Inferior parietal cortex (tissue), 1 donor: ENCODE data around the gene RNF182.
"Not testable (repeated sequence)": the region's sequence is repeated elsewhere in the genome, so short reads cannot be mapped to it uniquely, and the experiment has no call there.

ENCODE experiments used
- DNase-seq: peaks from one replicate; pipeline ENCODE4 v3.0.0-alpha.2; 2016; ENCODE audit errors: extremely low spot score

The RNF182 gene

DNA sequence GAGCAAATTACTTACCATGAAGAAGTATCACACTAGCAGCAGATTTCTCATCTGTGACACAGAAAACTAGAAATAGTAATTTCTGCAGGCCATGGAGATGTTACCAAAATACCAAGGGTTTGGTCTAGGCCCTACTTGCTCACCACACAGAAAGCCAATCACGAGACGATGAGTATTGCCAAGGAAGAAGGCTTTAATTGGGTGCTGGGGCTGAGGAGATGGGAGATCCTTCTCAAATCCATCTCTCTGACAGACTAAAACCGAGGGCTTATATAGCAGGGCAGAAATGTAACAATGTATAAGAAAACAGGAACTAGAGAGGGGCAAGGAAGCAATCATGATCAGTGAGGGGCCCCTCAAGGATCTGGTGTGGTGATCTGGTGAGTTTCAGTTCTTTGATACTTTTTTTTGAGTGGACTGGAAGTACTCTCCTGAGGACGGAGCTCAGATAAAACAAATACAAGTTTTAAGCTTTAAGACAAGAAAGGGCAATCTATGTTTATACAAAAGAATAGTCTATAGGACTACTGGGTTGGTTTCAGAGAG lies 40.9 kb downstream of the RNF182 start:
- no peak for DNase-seq

DNA sequence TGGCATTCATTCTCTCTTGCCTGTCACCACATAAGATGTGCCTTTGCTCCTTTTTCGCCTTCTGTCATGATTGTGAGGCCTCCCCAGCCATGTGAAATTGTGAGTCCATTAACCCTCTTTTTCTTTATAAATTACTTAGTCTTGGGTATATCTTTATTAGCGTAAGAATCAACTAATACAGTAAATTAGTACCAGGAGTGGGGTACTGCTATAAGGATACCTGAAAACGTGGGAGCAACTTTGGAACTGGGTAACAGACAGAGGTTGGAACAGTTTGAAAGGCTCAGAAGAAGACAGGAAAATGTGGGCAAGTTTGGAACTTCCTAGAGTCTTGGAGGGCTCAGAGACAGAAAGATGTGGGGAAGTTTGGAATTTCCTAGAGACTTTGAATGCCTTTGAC lies 46.6 kb downstream of the RNF182 start:
- no peak for DNase-seq

DNA sequence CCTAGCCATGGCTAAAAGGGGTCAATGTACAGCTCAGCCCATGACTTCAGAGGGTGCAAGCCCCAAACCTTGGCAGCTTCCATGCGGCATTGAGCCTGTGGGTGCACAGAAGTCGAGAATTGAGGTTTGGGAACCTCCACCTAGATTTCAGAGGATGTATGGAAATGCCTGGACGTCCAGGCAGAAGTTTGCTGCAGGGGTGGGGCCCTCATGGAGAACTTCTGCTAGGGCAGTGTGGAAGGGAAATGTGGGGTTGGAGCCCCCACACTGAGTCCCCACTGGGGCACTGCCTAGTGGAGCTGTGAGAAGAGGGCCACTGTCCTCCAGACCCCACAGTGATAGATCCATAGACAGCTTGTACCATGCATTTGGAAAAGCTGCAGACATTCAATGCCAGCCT lies 47.9 kb downstream of the RNF182 start:
- not testable (repeated sequence) for DNase-seq

DNA sequence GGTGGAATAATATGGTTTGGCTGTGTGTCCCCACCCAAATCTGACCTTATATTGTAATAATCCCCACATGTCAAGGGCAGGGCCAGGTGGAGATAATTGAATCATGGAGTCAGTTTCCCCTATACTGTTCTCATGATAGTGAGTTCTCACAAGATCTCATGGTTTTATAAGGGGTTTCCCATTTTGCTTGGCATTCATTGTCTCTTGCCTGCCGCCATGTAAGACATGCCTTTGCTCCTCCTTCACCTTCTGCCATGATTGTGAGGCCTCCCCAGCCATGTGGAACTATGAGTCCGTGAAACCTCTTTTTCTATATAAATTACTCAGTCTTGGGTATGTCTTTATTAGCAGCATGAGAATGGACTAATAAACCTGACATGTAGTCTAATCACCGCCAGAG lies 48.7 kb downstream of the RNF182 start:
- DNase-seq = not testable (repeated sequence)

DNA sequence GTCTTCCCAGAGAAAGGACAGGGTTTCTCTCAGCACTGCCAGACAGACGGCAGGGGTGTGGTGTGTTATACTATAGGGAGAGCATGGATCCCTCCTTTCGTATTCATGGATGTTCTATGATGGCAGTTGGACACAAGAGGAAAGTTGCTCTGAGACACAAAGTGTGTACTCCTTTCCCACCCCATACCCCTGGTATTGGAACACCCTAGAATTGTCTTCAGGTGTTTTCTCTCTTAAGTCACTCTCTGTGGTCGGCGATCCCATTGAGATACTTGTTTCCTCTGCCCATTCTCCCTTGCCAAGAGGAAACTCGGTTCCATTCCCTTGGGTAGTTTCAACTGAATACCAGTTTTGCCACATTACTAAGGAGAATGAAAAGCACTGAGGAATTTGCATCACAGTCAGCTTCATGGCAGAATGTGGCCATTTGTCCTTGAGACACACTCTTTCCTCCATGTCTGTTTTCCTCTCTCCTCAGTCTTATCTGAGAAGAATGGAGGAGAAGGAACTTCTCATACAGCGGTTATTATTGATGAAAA lies 53.4 kb downstream of the RNF182 start:
- DNase-seq = no peak

DNA sequence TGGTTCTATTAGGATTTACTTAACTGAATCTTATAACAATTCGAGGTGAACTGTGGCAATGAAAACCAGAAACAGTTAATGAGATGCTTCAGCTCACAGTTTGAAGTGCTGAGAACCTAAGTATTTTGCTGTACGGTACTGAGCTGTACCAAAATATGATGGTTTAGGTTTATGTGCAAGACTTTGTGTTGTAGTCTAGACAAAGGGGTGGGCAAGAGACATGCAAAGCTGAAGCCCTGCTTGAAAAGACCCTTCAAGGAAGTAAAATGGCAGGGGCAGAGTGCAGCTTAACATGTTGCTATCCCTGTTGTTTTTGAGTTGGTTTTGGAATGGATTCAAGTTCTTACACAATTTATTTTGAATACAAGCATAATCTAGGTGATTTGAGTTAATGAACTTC lies 54.0 kb downstream of the RNF182 start:
- no peak for DNase-seq

DNA sequence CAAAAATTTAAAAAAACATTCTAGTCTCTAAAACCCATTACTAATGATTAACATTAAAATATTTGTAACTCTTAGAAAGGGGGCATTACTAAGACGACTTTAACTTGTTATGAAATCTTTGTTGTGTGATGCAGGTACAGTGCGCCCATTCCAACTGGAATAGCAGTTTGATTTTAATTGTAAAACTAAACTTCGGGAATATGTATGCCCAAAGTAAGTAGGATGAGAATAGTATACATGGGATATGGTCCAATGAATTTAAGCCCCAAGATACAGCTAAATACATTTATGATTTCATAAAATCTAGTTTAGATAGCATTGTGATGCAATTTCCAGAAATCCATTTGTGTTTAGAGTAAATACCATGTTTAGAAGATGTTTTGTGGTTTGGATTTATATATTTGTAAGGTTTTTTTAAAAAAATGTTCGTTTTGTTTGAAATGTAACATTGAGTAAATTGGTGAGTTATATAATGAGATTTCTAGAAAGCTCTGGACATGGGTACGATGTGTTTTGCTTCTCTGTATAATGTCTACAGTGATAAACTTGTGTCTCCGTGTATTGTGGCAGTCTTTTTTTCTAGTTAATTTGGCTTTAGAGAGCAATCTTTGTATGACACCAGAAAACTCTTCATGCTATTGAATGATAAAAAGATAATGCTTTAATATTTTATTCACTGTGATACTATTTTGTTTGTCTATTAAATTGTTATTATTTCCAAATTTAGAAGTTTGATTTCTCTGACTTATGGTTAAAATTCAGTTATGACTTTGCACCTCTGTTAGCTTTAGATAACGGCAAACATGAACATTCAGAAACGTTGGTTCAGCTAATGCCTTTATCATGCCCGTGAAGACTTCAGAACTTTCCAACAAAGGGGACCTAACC lies 54.8 kb downstream of the RNF182 start:
- DNase-seq = no peak

DNA sequence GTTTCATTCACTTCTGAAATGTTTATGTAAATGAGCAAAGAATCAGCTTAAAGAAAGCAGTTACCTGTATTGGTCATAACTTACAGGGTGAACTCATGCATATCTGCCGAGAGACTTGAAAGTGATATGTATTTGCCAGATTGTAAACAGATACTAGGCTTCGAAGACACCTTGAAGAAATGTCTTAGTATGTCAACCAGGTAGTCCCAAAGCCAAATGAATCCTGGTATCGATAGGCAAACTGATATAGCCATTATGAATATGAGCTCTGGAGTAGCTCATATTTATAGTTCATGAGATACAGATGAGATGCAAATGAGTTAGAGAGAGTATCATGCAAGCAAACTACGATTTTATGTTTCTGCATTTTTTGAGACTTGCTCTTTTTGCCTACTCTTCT lies 55.8 kb downstream of the RNF182 start:
- no peak for DNase-seq

DNA sequence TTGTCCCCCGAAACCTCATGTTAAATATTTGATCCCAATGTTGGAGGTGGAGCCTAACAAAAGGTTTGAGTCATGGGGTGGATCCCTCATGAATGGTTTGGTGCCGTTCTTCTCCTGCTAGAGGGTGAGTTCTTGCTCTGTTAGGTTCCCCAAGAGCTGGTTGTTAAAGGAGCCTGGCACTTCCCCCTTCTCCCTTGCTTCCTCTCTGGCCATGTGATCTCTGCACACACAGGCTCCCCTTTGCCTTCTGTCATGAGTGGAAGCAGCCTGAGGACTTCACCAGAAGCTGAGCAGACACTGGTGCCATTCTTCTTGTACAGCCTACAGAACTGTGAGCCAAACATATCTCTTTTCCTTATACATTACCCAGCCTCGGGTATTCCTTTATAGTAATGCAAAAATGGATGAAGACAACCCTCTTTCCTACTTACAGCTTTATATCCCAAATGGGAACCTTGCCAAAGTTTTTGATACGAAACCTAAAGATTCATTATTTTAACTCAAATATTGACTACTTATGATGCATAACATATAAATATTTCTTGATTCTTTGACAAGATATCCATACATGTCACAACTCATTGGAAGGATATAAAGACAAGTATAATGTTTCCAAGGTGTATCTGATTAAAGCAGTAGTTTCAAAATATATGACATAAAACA lies 61.0 kb downstream of the RNF182 start:
- DNase-seq = no peak

DNA sequence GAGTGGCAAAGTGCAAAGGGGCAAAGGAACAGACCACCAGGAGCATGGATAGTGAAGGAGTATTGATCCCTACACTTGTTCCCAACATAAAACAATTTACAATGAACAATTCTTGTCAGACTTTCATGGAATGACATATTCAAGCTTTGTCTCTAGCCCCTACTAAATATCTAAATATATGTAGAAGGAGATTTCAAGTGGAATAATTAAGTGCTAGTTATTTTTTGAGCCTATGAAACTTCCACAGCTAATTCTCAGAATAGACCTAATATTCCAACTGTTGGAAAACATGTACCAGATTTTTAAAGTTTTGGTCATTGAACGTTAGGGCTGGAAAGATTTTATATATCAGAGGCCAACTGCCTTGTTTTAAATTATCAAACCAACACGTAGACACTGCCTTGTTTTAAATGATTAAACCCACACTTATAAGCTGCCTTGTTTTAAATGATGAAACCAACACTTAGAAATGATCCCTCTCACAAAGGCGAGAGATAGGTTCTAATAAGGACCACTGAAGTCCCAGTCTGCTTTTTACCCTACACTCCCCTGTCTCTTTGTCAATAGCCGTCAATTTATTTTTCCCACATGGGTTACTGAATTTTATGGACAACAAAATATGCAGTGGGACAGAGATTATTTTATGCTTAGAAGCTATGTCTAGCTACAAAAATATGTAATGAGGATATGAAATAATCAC lies 62.1 kb downstream of the RNF182 start:
- no peak for DNase-seq

DNA sequence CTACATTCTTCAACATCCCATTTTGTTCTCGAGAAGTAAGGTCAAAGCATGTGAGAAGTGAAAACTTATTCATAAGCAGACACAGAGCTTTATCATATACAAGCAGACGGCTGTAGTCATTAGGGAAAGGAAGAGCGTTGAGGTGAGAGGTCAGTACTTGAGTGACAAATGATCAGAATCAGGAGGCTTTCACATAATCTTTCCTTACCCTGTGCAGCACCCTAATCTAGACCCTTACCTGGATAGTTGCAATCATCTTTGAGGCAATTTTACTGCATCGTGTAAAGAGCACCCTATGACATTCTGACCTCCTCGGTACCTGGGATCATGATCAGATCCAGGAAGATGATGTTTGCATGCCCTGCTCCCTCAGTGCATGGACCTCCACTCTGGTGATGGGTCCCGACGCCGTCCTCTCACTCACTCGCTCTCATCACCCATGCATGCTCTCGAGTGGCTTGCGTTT lies 62.7 kb downstream of the RNF182 start:
- DNase-seq = no peak

DNA sequence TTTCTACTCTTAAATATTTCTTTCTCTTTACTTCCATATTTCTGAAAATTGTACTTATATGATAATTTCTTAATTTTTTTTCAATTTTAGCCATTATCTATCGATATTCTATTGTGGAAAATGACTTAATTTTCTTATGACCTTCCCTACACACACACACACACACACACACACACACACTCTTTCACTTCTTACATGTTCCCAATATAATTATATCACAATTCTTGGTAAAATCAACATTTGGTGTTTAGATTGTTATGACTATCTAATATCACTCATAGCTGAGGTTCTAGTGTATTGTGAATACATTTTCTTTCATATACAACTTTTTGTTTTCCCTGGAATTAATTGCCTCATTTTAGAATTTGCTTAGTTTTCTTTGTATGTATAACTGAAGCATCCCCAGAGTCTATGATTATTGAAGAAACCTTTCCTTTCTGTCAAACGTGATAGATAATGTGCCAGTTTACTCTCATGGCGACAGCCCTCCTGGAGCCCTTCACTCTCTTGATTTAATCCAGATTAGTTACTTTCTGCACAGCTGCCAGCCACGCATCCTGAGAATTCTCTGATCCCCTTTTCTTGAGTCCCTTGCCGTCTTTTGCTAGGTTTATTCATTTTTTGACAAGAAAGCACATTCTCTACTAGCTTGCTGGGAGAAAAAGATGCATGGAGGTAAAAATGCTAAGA lies 63.4 kb downstream of the RNF182 start:
- DNase-seq = no peak

DNA sequence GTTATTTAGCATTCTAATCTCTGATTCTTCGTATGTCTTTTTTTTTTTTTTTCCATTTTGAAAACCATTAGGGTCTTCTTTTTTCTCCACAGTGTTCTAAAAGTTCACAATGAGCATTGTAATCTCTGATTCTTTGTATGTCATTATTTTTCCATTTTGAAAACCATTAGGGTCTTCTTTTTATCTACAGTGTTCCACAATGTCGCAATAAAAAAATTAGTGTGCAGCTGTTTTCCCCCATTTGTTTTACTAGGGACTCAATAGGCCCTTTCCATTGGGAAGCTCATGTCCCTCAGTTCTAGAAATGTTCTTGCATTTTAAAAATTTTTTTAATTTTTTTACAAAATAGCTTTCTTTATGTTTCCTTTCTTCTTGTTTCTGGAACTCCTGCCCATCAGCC lies 64.2 kb downstream of the RNF182 start:
- no peak for DNase-seq

DNA sequence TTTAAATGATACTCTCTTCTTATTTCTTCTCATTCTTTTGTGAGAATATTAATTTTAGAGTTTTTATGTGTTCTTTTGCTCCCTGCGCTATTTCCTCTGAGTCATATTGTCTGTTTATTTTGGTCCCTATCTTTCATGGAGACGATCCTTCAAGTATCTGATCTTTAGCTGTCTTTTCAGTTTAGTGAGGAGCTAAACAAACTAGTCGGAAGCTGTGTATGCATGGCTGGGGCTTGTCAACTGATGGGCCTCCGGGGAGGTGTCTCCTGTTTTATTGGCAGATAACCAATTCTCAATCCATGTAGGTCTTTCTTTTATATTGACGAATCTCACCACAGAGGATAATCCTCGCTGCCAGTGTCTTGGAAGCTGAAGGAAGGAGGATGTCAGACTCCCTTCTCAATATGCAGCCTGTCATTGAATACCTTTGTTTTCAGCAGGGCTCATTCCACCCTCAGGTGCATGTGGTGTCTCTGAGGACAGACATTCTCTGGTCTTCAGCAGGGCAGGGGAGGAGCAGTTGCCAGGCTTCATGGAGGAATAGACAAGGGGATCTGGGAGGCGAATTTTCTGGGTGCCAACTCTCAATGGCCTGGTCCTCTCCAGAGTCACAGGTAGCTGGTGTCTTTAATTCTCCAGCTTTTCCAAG lies 64.9 kb downstream of the RNF182 start:
- DNase-seq = no peak

DNA sequence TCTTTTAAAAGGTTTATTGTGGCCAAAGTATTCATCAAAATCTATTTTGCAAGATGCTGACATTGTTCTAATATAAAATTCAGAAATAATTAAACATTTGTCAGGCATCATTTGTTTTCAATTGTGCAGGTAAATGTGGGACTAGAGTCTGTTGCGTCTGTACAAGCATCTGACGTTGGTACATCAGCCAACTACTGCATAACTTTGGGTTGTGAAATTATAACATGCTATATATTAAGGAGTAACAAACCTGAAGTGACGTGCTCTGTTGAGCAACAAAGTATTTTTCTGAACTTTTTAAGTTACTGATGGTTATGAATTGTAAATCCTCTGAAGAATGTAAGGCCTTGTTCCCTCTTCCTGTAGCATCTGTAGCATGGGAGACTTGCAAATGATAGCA lies 66.0 kb downstream of the RNF182 start:
- no peak for DNase-seq

DNA sequence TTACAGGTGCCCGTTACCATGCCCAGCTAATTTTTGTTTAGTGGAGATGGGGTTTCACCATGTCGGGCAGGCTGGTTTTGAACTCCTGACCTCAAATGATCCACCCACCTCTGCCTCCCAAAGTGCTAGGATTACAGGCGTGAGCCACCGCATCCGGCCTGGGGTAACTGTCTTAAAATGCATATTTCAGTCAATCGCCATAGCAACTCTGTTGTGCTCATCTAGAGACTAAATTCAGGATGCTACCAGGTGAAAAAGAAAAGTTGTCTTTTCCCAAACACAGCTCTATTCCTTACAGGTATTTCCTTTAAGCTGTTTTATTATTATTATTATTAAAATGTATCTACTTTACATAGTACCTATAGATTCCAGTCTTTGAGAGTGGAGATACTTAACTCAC lies 66.6 kb downstream of the RNF182 start:
- no peak for DNase-seq

DNA sequence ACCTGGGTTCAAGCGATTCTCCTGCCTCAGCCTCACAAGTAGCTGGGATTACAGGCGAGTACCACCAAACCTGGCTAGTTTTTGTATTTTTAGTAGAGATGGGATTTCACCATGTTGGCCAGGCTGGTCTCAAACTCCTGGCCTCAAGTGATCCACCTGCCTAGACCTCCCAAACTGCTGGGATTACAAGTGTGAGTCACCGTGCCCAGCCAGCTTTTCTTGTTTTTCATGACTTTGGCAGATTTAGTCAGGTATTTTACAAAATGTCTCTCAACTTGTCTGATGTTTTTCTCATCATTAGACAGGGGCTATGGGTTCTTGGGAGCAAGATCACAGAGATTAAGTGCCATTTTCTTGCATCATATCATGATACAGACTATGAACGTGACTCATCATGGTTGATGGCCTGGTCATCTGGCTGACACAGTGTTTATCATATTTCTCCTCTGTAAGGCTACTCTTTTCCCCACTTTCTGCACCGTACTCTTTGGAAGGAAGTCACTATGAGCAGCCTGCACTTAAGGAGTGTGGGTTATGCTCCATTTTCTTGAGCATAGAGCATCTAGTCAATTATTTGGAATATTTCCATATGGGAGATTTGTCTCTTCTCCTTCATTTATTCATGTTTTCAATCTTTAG lies 67.8 kb downstream of the RNF182 start:
- DNase-seq = no peak

DNA sequence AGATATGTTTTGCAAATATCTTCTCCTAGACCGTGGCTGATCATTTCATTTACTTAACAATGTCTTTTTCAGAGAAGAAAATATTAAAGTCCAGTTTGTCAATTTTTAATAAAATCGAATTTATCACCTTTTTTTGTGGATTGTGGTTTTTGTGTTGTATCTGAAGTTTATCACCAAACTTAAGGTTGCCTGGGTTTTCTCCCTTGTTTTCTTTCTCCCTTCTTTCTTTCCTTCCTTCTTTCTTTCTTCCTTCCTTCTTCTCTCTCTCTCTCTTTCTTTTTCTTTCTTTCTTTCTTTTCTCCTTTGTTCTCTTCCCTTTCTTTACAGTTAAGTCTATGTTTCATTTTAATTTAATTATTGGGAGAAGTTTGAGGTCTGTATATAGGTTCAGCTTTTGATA lies 68.7 kb downstream of the RNF182 start:
- no peak for DNase-seq

DNA sequence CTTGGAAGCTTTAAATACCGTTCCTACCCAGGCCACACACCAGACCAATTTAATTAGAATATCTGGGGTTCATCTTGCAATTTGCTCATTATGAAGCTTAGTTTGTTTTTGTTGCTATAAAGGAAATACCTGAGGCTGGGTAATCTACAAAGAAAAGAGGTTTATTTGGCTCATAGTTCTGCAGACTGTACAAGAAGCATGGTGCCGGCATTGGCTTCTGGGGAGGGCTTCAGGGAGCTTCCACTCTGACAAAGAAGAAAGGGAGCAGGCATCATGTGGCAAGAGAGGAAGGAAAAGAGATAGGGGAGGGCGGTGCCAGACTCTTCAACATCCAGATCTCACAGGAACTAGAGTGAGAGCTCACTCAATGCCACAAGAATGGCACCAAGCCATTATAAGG lies 73.6 kb downstream of the RNF182 start:
- DNase-seq = no peak

DNA sequence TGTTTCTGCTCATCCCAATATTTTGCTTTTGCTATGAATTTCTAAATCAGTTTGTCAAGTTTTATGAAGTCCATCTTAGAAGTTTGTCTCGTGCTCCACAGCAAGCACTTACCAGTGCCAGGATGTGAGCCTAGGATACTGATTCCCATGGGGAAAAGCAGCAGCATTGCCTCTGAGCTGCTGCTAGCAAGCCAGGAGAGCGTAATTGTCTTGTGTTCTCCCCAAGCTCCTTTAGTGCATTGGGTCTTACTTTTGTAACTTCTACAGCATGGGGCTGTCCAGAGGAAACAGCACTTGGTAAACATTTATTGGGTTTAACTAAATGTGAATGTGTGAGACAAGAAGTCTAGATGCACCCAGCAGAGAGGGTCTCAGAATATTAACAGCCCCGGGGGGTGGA lies 76.1 kb downstream of the RNF182 start:
- no peak for DNase-seq
